HepG2 (cell line): ENCODE results near the gene MTF1. TPM values are rescaled to one million over a fixed set of nuclear protein-coding genes. Genes with fewer than 3 reads are reported as not detected.

Source experiments
- ARID3A ChIP-seq: IDR thresholded peaks from 2 replicates; pipeline ENCODE4 v1.6.1; 2012; ENCODE audit warnings: low read depth, low read length, improper control_type of control experiment
- ETS1 ChIP-seq: sonication (generic); formaldehyde crosslinking; IDR thresholded peaks from 2 replicates; pipeline ENCODE4 v1.4.0; 2020; ENCODE audit warnings: missing genetic modification reagents
- GTF2F1 ChIP-seq: fragments of 150-350 bp; IDR thresholded peaks from 2 replicates; pipeline ENCODE4 v1.6.1; 2014; ENCODE audit warnings: low read length
- HNF4A ChIP-seq: sonication (generic); formaldehyde crosslinking; IDR thresholded peaks from 2 replicates; pipeline ENCODE4 v1.4.0; 2020; ENCODE audit warnings: missing genetic modification reagents
- KDM1A ChIP-seq: IDR thresholded peaks from 2 replicates; pipeline ENCODE4 v1.6.1; 2016; ENCODE audit warnings: missing compliant biosample characterization
- NCOR1 ChIP-seq: fragments of 200-600 bp; sonication (generic); IDR thresholded peaks from 2 replicates; pipeline ENCODE4 v1.7.0; 2017; ENCODE audit warnings: antibody characterized with exemption, low read length, borderline replicate concordance
- RFX3 ChIP-seq: IDR thresholded peaks from 2 replicates; pipeline ENCODE4 v1.6.1; 2016; ENCODE audit warnings: missing biosample characterization, missing genetic modification reagents
- SIX4 ChIP-seq: sonication (generic); formaldehyde crosslinking; IDR thresholded peaks from 2 replicates; pipeline ENCODE4 v1.4.0; 2020; ENCODE audit warnings: missing genetic modification reagents
- SOX13 ChIP-seq, 3 experiments: fragments of 450-650 bp in 1 of 3; sonication (generic) in 1 of 3; formaldehyde crosslinking in 1 of 3; IDR thresholded peaks in 2 of 3; conservative IDR thresholded peaks in 1 of 3; 2 replicates each; pipeline versions ENCODE4 v1.5.0 to v1.6.1; 2016 to 2020; ENCODE audit warnings: antibody characterized with exemption in 1 of 3, mild to moderate bottlenecking in 1 of 3, missing compliant biosample characterization in 1 of 3, missing genetic modification reagents in 1 of 3, moderate library complexity in 1 of 3
- U2AF1 ChIP-seq: fragments of 200-400 bp; formaldehyde crosslinking; optimal IDR thresholded peaks from 2 replicates; pipeline ENCODE3; 2017; ENCODE audit warnings: mild to moderate bottlenecking, low read depth, low read length
- YEATS4 ChIP-seq: sonication (generic); formaldehyde crosslinking; IDR thresholded peaks from 2 replicates; pipeline ENCODE4 v1.4.0; 2020; ENCODE audit warnings: missing genetic modification reagents, borderline replicate concordance
- ZBTB39 ChIP-seq: sonication (generic); formaldehyde crosslinking; IDR thresholded peaks from 2 replicates; pipeline ENCODE4 v1.5.0; 2020; ENCODE audit warnings: missing genetic modification reagents
- ZMAT3 ChIP-seq: sonication (generic); formaldehyde crosslinking; conservative IDR thresholded peaks from 2 replicates; pipeline ENCODE4 v1.7.0; 2021; ENCODE audit warnings: missing genetic modification reagents
- ZMYM2 ChIP-seq: sonication (generic); formaldehyde crosslinking; IDR thresholded peaks from 2 replicates; pipeline ENCODE4 v1.8.0; 2022; ENCODE audit warnings: mild to moderate bottlenecking, missing genetic modification reagents
- ZNF143 ChIP-seq: sonication (generic); formaldehyde crosslinking; IDR thresholded peaks from 2 replicates; pipeline ENCODE4 v1.4.0; 2020; ENCODE audit warnings: missing genetic modification reagents
- ZNF205 ChIP-seq: IDR thresholded peaks from 2 replicates; pipeline ENCODE4 v1.6.1; 2018; ENCODE audit warnings: missing biosample characterization, missing genetic modification reagents
- ZNF225 ChIP-seq: sonication (generic); formaldehyde crosslinking; IDR thresholded peaks from 2 replicates; pipeline ENCODE4 v1.4.0; 2020; ENCODE audit warnings: mild to moderate bottlenecking, missing genetic modification reagents
- ZNF317 ChIP-seq: sonication (generic); formaldehyde crosslinking; IDR thresholded peaks from 2 replicates; pipeline ENCODE4 v1.5.0; 2020; ENCODE audit warnings: mild to moderate bottlenecking, missing genetic modification reagents
- ZNF503 ChIP-seq: sonication (generic); formaldehyde crosslinking; IDR thresholded peaks from 2 replicates; pipeline ENCODE4 v1.4.0; 2020; ENCODE audit warnings: missing genetic modification reagents
- ZNF563 ChIP-seq: sonication (generic); formaldehyde crosslinking; IDR thresholded peaks from 2 replicates; pipeline ENCODE4 v1.8.0; 2022; ENCODE audit warnings: mild to moderate bottlenecking, moderate library complexity, missing genetic modification reagents
- ZNF589 ChIP-seq: sonication (generic); formaldehyde crosslinking; conservative IDR thresholded peaks from 2 replicates; pipeline ENCODE4 v1.8.0; 2022; ENCODE audit warnings: mild to moderate bottlenecking, moderate library complexity, missing genetic modification reagents
- ZNF674 ChIP-seq: sonication (generic); formaldehyde crosslinking; IDR thresholded peaks from 2 replicates; pipeline ENCODE4 v1.5.0; 2020; ENCODE audit warnings: low read depth, mild to moderate bottlenecking, missing genetic modification reagents
- ZNF691 ChIP-seq: sonication (generic); formaldehyde crosslinking; IDR thresholded peaks from 2 replicates; pipeline ENCODE4 v1.4.0; 2020; ENCODE audit warnings: missing genetic modification reagents, low read depth, mild to moderate bottlenecking, borderline replicate concordance
- ZSCAN22 ChIP-seq: sonication (generic); formaldehyde crosslinking; IDR thresholded peaks from 2 replicates; pipeline ENCODE4 v1.4.0; 2020; ENCODE audit warnings: mild to moderate bottlenecking, missing genetic modification reagents
- polyA plus RNA-seq, 8 experiments: library from polyadenylated mRNA; depleted of rRNA in 3 of 8; stranded (reverse) in 7 of 8; unstranded in 1 of 8; fragments of >200 nt; fragmentation: Illumina TruSeq in 4 of 8; extraction: Trizol in 4 of 8; gene quantifications; 2 replicates each; pipeline versions ENCODE4 v1.2.1 to v1.2.3, GENCODE V29; 2011 to 2016; ENCODE audit warnings: low read depth in 4 of 8, missing spikeins in 1 of 8, mixed read lengths in 1 of 8; ENCODE audit not compliant: insufficient read depth in 1 of 8
- total RNA-seq, 5 experiments: library from RNA; depleted of rRNA; stranded (reverse); fragments of >200 nt; fragmentation: Illumina TruSeq; extraction: Trizol; gene quantifications; 2 replicates each; pipeline ENCODE4 v1.2.3, GENCODE V29; 2016; ENCODE audit warnings: low read depth in 1 of 5

Gene MTF1
- total and polyA plus RNA-seq, 2 of the 13 experiments (the other 11 are each of a cell fraction or from before 2014, with no cell fraction given), result 2.4 to 3.3 TPM

- TF ChIP-seq ETS1 (CRISPR knock-in tag) (peak; percentile 99), ZBTB39 (peak; percentile 95), ZNF317 (CRISPR knock-in tag) (peak; percentile 93), ZNF674 (CRISPR knock-in tag) (peak; percentile 99; the same call in 1 of the 2 replicates), KDM1A (CRISPR knock-in tag) (peak; percentile 83; the same call in 1 of the 2 replicates), ZSCAN22 (peak; percentile 79; the same call in 1 of the 2 replicates), SOX13 (IDR thresholded peaks at IDR 0.05) (no peak), SOX13 (CRISPR knock-in tag; conservative IDR thresholded peaks at IDR 0.05 in 1 of 2, IDR thresholded peaks at IDR 0.05 in 1 of 2) (peak in 1 of 2 experiments; percentile 87; a peak in 2 of 4 replicates), ZMAT3 (CRISPR knock-in tag) (peak; percentile 99), HNF4A (CRISPR knock-in tag) (no peak), YEATS4 (CRISPR knock-in tag) (peak; percentile 88), ZNF143 (peak; percentile 60), ARID3A (no peak), ZMYM2 (CRISPR knock-in tag) (no peak), ZNF563 (CRISPR knock-in tag) (peak; percentile 100), ZNF589 (CRISPR knock-in tag) (peak; percentile 97), ZNF691 (CRISPR knock-in tag) (peak; percentile 79; the same call in 1 of the 2 replicates), ZNF503 (CRISPR knock-in tag) (peak; percentile 95), ZNF205 (peak; percentile 97), SIX4 (CRISPR knock-in tag) (peak; percentile 97), RFX3 (peak; percentile 70), NCOR1 (no peak), U2AF1 (no peak), ZNF225 (peak; percentile 99; the same call in 1 of the 2 replicates), GTF2F1 (no peak)
These were observed 95.0 kb downstream of the MTF1 start (continued) for GRCh38 chr1:37764414-37764825.
